ENCODE measurements around the gene RC3H2. TPM values are rescaled to one million over a fixed set of nuclear protein-coding genes. Genes with fewer than 3 reads are reported as not detected.

The RC3H2 gene
- total RNA-seq, 1 experiment from 2014 or later, result 37.5 TPM

Other genes with a start within 250 kb of the RC3H2 start
- gene OR1B1, start 247.7 kb downstream of the RC3H2 start, total RNA-seq (2021), result not detected in 3 replicates
- gene OR1L1, start 243.6 kb downstream of the RC3H2 start, total RNA-seq (2021), result not detected in 3 replicates
- not detected in 3 replicates for gene OR1L3, start 230.2 kb downstream of the RC3H2 start, total RNA-seq (2021)
- gene OR1L4, start 181.4 kb downstream of the RC3H2 start, total RNA-seq (2021), result not detected in 3 replicates
- not detected in 3 replicates for gene OR1L6, start 163.1 kb downstream of the RC3H2 start, total RNA-seq (2021)
- not detected in 3 replicates for gene OR5C1, start 116.4 kb downstream of the RC3H2 start, total RNA-seq (2021)
- gene OR1K1, start 105.2 kb downstream of the RC3H2 start, total RNA-seq (2021), result not detected in 3 replicates
- 19.4 to 21.7 TPM (median 20.5 TPM) in 3 replicates for gene PDCL, start 76.8 kb downstream of the RC3H2 start, total RNA-seq (2021)
- 8.2 to 9.6 TPM (median 9.0 TPM) in 3 replicates for gene ZBTB6, start 8.0 kb upstream of the RC3H2 start, total RNA-seq (2021)
- gene ZBTB26, start 26.2 kb upstream of the RC3H2 start, total RNA-seq (2021), result 6.3 to 7.8 TPM (median 7.3 TPM) in 3 replicates
- 38.1 to 42.9 TPM (median 41.1 TPM) in 3 replicates for gene RABGAP1, start 35.7 kb upstream of the RC3H2 start, total RNA-seq (2021)
- 0.63 to 0.66 TPM in 2 of 3 replicates, not detected in the other for gene GPR21, start 128.3 kb upstream of the RC3H2 start, total RNA-seq (2021)

All from WTC11 (cell line).